GM19397 (cell line): ENCODE data around the gene APIP.

Experiments used
- ATAC-seq: cut with Tn5 transposase; IDR thresholded peaks from one replicate; pipeline ENCODE4 v1.9.1; 2021; ENCODE audit warnings: mild to moderate bottlenecking, moderate library complexity; ENCODE audit not compliant: unreplicated experiment

APIP gene

GRCh38 chr11:34890089-34890488, 26.1 kb downstream of the APIP start:
- ATAC-seq, result no peak

- no peak for ATAC-seq
Measured at GRCh38 chr11:34887260-34887659, 28.9 kb downstream of the APIP start.

DNA sequence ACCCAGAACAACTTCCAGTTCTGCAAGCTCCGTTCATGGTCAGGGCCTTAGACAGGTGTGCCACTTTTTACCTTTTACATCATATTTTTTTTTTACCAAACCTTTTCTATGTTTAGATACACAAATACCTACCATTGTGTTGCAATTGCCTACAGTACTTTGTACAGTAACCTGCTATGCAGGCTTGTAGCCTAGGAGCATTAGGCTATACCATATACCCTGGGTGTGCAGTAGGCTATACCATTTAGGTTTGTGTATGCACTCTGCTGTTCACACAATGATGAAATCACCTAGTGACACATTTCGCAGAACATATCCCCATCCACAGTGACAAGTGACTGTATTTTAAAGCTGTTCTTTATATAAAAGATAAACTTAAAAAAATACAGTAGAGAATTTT, 29.6 kb downstream of the APIP start:
- no peak for ATAC-seq

DNA sequence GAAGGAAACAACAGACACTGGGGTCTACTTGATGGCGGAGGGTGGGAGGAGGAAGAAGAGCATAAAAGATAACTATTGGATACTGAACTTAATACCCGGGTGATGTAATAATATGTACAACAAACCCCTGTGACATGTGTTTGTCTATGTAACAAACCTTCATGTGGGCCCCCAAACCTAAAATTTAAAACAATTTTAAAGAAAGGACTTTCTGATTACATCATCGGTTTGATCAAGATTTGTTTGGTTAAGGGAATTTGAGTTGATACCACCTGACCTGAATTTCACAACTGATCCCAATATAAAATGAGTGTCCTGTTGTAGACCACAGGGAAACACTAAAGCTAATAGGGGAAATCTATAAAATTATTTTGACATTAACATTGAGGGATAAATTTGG, 34.3 kb downstream of the APIP start:
- ATAC-seq, result no peak

DNA sequence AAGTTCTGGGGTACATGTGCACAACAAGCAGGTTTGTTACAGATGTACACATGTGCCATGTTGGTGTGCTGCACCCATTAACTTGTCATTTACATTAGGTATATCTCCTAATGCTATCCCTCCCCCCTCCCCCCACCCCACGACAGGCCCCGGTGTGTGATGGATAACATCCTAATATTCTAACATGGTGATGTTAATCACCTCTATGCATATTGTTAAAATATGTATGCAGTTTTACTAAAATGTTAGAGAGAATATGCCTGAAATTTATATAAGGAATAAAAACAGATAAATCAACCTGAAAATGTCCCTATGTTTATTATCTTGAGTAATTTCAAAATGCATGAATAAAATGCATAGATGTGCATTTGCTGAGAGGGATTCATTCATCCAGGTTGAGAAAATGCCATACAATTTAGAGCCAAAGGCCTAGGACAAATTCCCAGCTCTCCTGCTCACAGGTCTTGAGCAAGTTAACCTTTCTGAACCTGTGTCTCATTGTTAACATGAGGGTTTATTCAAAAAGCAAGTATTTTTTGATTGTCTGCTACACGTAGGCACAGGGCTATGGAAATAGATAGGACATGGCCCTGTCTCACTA, 38.7 kb downstream of the APIP start:
- ATAC-seq, result no peak

GRCh38 chr11:34874202-34874601, 42.0 kb downstream of the APIP start:
- ATAC-seq, result no peak

DNA sequence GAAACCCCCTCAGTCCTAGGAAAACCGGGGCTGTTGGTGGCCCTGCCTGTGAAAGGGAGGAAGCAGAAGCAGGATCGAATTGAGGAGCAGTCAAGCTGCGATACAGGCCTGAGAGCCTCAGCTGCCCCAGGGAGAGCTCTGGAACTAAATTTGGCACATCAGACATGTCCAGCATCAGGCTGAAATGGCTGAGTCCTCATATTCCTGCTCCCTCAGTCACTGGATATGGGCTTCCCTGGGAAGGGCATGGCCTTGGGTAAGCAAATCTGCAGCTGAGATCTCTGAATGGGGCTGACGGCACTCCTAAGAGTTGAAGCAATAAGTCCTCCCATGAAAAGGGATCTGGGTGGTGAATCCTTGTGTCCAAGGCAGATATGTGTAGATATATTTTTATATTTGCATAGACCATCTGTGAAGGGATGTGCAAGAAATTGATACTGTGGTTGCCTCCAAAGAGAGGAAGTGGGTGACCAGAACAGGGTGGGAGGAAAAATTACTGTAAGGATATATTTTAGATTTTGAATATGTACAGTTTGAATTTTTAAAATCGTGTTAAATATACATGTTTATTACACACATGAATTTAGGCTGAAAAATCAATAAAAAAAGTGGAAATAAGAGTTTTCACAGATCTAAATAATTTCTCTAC, 45.5 kb downstream of the APIP start:
- no peak for ATAC-seq

GRCh38 chr11:34869425-34869824, 46.8 kb downstream of the APIP start:
- ATAC-seq, result no peak

DNA sequence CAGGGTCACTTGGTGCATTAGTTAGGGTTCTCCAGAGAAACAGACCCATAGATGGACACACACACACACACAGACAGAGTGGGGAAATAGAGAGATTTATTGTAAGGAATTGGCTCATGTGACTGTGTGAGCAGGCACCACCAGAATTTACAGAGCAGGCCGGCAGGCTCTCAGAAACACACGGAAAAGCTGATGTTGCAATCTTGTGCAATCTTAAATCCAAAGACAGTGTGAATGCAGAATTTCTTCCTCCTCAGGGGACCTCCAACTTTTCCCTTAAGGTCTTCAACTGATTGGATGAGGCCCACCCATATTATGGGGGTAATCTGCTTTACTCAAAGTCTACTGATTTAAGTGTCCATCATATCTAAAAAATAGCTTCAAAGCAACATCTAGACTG, 49.8 kb downstream of the APIP start:
- no peak for ATAC-seq

DNA sequence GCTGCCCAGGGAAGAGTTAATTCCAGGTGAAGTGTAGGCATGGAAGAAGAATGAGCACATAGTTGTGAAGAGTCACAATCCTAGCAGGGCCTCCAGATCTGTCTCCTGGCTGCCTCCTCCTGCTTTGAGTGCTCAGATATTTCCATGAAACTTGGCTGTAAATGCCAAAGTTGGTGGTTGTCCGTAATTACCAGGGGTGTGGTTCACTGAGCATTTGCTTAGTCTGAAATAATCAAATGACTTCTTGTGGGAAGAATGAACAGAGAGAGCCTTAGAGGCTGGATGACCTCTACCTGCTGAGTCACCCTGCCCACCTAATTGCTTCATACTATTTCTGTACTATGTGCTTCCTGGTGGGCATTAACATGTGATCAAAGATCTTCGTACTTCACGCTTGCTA, 50.9 kb downstream of the APIP start:
- no peak for ATAC-seq

- ATAC-seq, result no peak
Measured at GRCh38 chr11:34864424-34864823, 51.8 kb downstream of the APIP start.

DNA sequence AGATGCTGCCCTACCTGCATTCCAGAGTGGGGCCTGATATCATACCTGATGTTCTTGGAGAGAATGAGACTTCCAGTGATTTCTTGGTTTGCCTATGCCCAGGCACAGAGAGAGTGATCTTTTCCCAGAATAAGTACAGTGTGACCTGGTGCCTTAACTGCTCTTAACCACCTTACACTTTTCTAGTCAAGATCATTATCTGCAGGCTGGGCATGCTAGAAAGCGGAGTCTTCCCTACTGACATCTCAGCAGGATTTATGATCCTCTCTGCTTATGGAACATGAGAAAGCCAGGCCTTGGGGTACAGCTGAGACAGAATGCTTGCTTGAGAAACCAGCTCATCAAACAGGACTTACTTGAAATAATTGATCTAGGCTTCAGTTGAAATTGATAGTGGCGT, 53.1 kb downstream of the APIP start:
- ATAC-seq, result no peak

GRCh38 chr11:34860518-34860917, 55.7 kb downstream of the APIP start:
- ATAC-seq, result no peak

DNA sequence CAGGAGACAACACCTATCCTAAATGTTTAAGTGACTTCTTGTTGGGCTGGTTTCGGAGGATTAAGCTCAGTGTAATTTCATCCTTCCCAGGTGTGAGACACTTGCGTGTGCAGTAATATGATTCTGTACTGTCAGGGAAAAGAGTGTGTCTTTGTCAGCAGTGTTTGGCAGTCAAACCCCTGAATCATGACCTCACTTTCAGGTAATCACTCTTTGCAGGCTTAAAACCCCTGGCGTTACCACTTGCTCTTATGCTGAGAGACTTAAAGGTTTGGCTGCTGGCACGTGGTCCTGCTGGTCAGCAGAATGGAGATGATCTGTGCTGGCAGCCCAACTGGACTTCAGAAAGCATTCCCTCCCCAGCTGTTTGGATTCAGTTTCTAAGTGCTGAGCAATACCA, 56.1 kb downstream of the APIP start:
- no peak for ATAC-seq

- no peak for ATAC-seq
Measured at GRCh38 chr11:34859496-34859895, 56.7 kb downstream of the APIP start.

- ATAC-seq, result no peak
Measured at GRCh38 chr11:34857463-34857862, 58.7 kb downstream of the APIP start.

DNA sequence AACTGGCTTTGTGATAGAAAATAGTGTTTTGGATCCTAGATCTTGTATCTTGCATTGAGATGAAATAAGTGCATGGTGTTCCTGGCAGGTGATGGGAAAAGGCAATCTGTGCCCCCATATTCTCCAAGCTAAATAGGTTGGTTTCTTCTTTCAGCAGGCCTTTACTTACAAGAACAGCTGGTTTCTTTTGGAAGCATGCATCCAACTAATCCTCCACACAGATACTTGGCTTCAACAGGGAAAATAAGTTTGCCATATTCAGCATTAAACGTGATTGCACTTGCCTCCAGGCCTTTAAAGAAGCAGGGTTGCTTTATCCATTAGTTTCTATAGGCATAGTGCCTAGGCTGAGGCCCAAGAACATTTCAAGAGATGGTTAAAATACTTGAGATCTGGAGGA, 59.9 kb downstream of the APIP start:
- ATAC-seq, result no peak

GRCh38 chr11:34855754-34856095, 60.5 kb downstream of the APIP start:
- ATAC-seq, result no peak

GRCh38 chr11:34855021-34855753, 61.0 kb downstream of the APIP start:
- ATAC-seq, result no peak

DNA sequence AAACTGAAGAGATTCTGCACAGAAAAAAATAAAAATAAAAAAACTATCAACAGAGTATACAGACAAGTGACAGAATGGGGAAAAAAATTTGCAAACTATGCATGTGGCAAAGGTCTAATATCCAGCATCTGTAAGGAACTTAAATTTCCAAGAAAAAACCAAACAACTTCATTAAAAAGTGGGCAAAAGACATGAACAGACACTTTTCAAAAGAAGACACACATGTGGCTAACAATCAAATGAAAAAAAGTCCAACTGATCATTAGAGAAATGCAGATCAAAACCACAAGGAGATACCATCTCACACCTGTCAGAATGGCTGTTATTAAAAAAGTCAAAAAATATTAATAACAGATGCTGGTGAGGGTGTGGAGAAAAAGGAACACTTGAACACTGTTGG, 64.3 kb downstream of the APIP start:
- ATAC-seq, result no peak

DNA sequence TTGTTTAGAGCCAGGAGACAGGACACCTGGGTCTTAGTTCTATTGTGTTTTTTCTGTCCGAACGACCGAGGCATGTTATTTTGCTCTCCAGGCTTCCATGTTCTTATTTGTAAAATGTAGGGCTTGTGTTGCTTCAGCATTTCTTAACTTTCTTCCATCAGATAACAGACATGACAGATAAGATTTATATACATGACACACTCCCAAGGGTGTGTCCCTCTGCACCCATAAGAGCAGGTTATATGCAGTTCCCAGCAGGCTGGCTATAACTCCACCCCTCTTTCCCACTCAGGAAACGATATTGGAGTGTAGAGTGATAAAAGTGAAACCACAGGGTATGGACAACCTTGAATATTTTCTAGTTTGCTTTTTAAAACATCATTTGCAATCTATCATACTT, 65.8 kb downstream of the APIP start:
- ATAC-seq, result no peak

DNA sequence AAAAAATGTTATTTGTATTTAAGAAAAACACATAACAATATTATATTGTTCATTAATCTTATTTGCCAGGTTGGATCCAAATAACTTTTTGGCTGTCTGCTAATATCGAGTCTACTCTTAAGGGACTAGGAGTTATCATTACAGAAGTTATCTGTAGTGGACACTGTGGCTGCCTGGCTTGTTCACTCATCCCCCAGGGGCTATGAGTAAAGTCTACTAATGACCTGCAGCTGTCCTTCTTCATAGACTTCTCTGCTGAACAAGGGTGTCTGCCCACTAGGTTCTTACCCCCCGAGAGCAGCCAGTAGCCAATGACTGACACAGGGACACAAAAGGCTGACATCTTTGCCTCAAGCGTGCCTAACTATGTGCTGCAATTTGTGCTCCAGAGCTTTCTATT, 69.7 kb downstream of the APIP start:
- no peak for ATAC-seq
